Esophagus (tissue), 2 donors: Measurements from ENCODE around the gene ANKRD10. TPM values are rescaled to one million over a fixed set of nuclear protein-coding genes. Genes with fewer than 3 reads are reported as not detected.

Experiments
- H3K27ac ChIP-seq, 2 donors: one replicate each; pipeline ENCODE4 v1.5.1; 2013; ENCODE audit warnings: low read depth in 2 of 2, mild to moderate bottlenecking in 2 of 2, inconsistent platforms in 1 of 2, low read length in 1 of 2, moderate library complexity in 1 of 2
- H3K27me3 ChIP-seq, 2 donors: one replicate each; pipeline ENCODE4 v1.6.1; 2013; ENCODE audit warnings: low read length in 2 of 2, control low read depth in 1 of 2, mild to moderate bottlenecking in 1 of 2; ENCODE audit not compliant: insufficient read depth in 2 of 2, control insufficient read depth in 1 of 2
- H3K36me3 ChIP-seq, 2 donors: one replicate each; pipeline ENCODE4 v1.6.1; 2013; ENCODE audit warnings: low read length in 1 of 2; ENCODE audit not compliant: control insufficient read depth in 2 of 2, insufficient read depth in 2 of 2
- H3K4me1 ChIP-seq, 2 donors: one replicate each; pipeline ENCODE4 v1.6.1; 2013; ENCODE audit warnings: low read length in 1 of 2; ENCODE audit not compliant: control insufficient read depth in 2 of 2, insufficient read depth in 2 of 2
- H3K4me3 ChIP-seq, 2 donors: one replicate each; pipeline ENCODE4 v1.5.1; 2013; ENCODE audit warnings: low read length in 2 of 2, mild to moderate bottlenecking in 2 of 2, low read depth in 1 of 2, moderate library complexity in 1 of 2
- H3K9me3 ChIP-seq, 2 donors: one replicate each; pipeline ENCODE4 v1.6.1; 2013; ENCODE audit warnings: mild to moderate bottlenecking in 2 of 2, low read depth in 1 of 2, low read length in 1 of 2, moderate library complexity in 1 of 2; ENCODE audit not compliant: control insufficient read depth in 2 of 2, insufficient read depth in 1 of 2
- WGBS, 2 donors: extraction: QIAGEN DNeasy Blood & Tissue Kit; methylation state at CpG; one replicate each; pipeline ENCODE4 v1.1.7; 2013; 5-methylcytosine and 5-hydroxymethylcytosine counted together
- polyA plus RNA-seq, 2 donors: library from polyadenylated mRNA; stranded (reverse); fragments of 200-250 nt; gene quantifications; one replicate each; pipeline ENCODE4 v1.2.3, GENCODE V29; 2013
- donor health status: healthy with polysubstance abuse.
- donor health status: Bipolar disorder and iron deficiency.

ANKRD10 gene
- polyA plus RNA-seq, 2 donors: 19.7 to 34.4 TPM

DNA sequence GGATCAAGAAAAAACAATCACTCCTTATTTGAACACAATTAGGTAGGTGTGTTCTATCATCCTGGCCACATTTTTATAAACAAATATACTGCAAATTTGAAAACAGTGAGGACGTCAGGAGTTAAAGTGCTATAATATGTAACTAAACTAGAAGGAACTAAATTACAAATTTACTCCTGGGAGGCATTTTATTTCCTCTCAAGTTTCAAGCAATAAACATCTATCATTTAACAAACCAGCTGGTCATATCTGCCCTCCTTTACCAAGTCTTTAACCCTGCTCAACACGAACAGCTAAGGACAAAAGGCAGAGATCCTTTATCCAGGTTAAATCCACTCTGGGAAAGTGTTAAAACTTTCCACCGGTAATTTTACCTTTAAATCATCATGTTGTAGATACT lies 26.5 kb downstream of the ANKRD10 start:
- H3K36me3 ChIP-seq: peaks cover 0 to 2% of the 10 kb centered on the region in 2 donors
- no peaks in the 10 kb centered on the region for H3K4me1 ChIP-seq
- 75 to 79% methylated on average over 3 of the region's 3 CpGs for WGBS, 2 donors
- H3K9me3 ChIP-seq: no peaks in the 10 kb centered on the region
- H3K27ac ChIP-seq: no peak overlapping the region
- H3K27me3 ChIP-seq: no peaks in the 10 kb centered on the region
- H3K4me3 ChIP-seq: no peak overlapping the region

GRCh38 chr13:110887597-110888333 lies 27.1 kb downstream of the ANKRD10 start:
- Histone ChIP-seq H3K27ac (no peak overlapping the region), H3K36me3 (no peaks in the 10 kb centered on the region), H3K4me3 (no peak overlapping the region), H3K27me3 (no peaks in the 10 kb centered on the region), H3K9me3 (no peaks in the 10 kb centered on the region), H3K4me1 (no peaks in the 10 kb centered on the region)
- WGBS, 2 donors: 62 to 76% methylated on average over 9 of the region's 9 CpGs

GRCh38 chr13:110886870-110887596 lies 27.8 kb downstream of the ANKRD10 start:
- Histone ChIP-seq H3K36me3 (no peaks in the 10 kb centered on the region), H3K9me3 (no peaks in the 10 kb centered on the region), H3K27me3 (no peaks in the 10 kb centered on the region), H3K27ac (no peak overlapping the region), H3K4me1 (no peaks in the 10 kb centered on the region), H3K4me3 (no peak overlapping the region)
- WGBS, 2 donors: 56 to 61% methylated on average over 5 of the region's 5 CpGs

DNA sequence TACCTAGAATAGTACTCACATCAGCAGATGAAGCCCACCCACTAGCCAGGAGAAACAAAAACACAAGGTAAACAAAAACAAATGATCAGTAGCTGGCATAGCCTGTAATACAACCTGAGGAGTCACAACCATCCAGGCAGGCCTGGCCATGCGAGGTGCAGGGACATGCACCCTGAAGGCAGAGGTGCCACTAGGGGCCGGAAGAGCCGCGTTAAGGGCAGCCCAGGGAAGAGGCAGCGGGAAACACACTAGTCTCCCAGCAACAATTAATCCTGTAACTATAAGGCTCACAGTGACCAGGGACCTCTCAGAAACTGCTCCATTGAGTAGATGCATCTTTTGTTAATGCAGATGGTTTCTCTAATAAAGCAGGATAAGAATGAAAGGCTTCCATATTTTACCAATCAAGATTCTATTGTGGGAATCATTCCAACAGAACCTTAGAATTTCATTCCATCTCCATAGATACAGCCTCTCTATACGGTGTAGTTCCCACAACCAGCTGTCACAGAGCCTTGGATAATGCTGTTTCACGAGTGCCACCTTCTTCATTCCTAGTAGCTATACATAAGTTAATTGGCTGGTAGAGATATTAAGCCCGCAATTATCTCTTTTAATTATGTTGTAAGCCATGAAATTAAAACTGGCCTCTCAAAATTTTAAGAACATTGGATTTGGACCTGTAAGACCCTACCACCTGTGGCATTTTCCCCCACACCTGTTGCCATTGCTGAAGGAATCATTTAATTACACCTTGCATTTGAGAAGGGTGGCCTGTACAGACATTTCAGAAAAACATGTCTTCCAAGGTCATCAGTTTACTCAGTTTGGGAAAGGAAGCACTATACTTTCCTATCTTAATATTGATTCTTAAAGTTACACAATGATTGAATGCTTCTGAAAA lies 28.7 kb downstream of the ANKRD10 start:
- H3K4me1 ChIP-seq: no peaks in the 10 kb centered on the region
- H3K27ac ChIP-seq: no peak overlapping the region
- H3K36me3 ChIP-seq: no peaks in the 10 kb centered on the region
- H3K9me3 ChIP-seq: no peaks in the 10 kb centered on the region
- 52 to 59% methylated on average over 8 of the region's 8 CpGs for WGBS, 2 donors
- H3K27me3 ChIP-seq: no peaks in the 10 kb centered on the region
- no peak overlapping the region for H3K4me3 ChIP-seq

- 85 to 87% methylated on average over 10 of the region's 10 CpGs for WGBS, 2 donors
- Histone ChIP-seq H3K4me3 (no peak overlapping the region), H3K27ac (no peak overlapping the region), H3K27me3 (no peaks in the 10 kb centered on the region), H3K4me1 (no peaks in the 10 kb centered on the region), H3K36me3 (no peaks in the 10 kb centered on the region), H3K9me3 (no peaks in the 10 kb centered on the region)
Observed at GRCh38 chr13:110885516-110885915, 29.4 kb downstream of the ANKRD10 start.

GRCh38 chr13:110884517-110884916 lies 30.4 kb downstream of the ANKRD10 start:
- Histone ChIP-seq H3K9me3 (no peaks in the 10 kb centered on the region), H3K27ac (no peak overlapping the region), H3K27me3 (no peaks in the 10 kb centered on the region), H3K36me3 (no peaks in the 10 kb centered on the region), H3K4me3 (no peak overlapping the region), H3K4me1 (no peaks in the 10 kb centered on the region)
- WGBS, 2 donors: 78 to 82% methylated on average over 3 of the region's 3 CpGs

DNA sequence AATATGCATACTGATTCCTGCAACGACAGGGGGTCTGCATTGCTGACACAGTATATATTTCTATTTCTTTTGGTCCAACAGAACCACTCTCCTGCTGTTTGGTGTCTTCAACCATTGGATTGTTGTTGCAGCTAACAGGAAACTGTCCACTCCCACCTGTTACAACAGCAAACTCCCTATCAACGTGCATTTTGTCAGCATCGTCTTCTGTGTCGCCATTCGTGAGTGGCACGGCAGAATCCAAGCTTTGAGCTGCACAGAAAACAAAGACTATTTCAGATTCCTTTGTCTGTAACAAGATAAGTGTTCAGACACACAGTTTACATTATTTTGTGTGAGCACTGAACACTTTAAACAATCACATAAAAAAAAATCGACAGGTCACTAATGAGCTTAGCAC lies 31.3 kb downstream of the ANKRD10 start:
- Histone ChIP-seq H3K27ac (no peak overlapping the region), H3K9me3 (no peaks in the 10 kb centered on the region), H3K36me3 (no peaks in the 10 kb centered on the region), H3K27me3 (no peaks in the 10 kb centered on the region), H3K4me1 (no peaks in the 10 kb centered on the region), H3K4me3 (no peak overlapping the region)
- WGBS, 2 donors: 73 to 77% methylated on average over 7 of the region's 7 CpGs

DNA sequence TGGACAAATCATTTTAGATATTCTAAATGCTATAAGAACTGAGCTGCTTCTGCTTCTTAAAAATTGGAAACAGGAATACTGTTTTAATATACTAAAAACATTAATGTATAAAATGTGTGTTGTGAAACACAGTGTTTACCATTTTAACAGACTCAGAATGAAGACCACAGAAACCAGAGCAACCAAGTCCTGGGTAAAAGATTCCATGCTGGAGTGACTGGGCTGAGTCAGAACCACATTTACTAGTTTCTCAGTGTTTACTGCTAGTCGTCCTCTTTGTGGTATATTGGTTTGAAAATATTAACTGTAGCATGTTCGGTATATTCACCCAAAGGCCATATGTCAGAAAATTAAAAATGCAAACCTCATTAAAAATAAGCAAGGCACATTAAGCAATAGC lies 31.9 kb downstream of the ANKRD10 start:
- Histone ChIP-seq H3K4me1 (no peaks in the 10 kb centered on the region), H3K4me3 (no peak overlapping the region), H3K27ac (no peak overlapping the region), H3K27me3 (no peaks in the 10 kb centered on the region), H3K9me3 (no peaks in the 10 kb centered on the region), H3K36me3 (no peaks in the 10 kb centered on the region)
- WGBS, 2 donors: 67 to 73% methylated on average over 2 of the region's 2 CpGs

GRCh38 chr13:110881839-110882627 lies 32.8 kb downstream of the ANKRD10 start:
- Histone ChIP-seq H3K27ac (no peak overlapping the region), H3K9me3 (no peaks in the 10 kb centered on the region), H3K36me3 (no peaks in the 10 kb centered on the region), H3K27me3 (no peaks in the 10 kb centered on the region), H3K4me1 (no peaks in the 10 kb centered on the region), H3K4me3 (no peak overlapping the region)
- WGBS, 2 donors: 86 to 88% methylated on average over 13 of the region's 13 CpGs
